A549 (cell line): ENCODE results near the gene SGSM2. TPM values are rescaled to one million over a fixed set of nuclear protein-coding genes. Genes with fewer than 3 reads are reported as not detected.
A peak's percentile ranks its signal among the peaks of the same experiment; 100 is the strongest.

ENCODE experiments used
- ATAC-seq, 2 experiments: fragments of 200-7000 bp in 1 of 2; fragments of >200 bp in 1 of 2; cut with Nextera tagmentation in 1 of 2; cut with Tn5 transposase in 1 of 2; 3 replicates each; pipeline versions ENCODE4 v1.8.0 to v1.9.1; 2018 to 2020; ENCODE audit warnings: mild to moderate bottlenecking in 1 of 2, moderate library complexity in 1 of 2
- CTCF ChIA-PET: fragments of 300-600 bp; sonication (Branson Sonifier 250); formaldehyde crosslinking; extraction: SDS; loops from one replicate; lab custom pipeline; 2021; ENCODE audit warnings: antibody characterized with exemption, inconsistent platforms; lab: Yijun Ruan, JAX
- POLR2A ChIA-PET: fragments of 350-600 bp; formaldehyde crosslinking; extraction: SDS; loops from one replicate; lab custom pipeline; 2021; ENCODE audit warnings: antibody characterized with exemption, inconsistent platforms; lab: Yijun Ruan, JAX
- DNase-seq, 2 experiments: peaks; one replicate each; pipeline versions ENCODE4 v3.0.0 to v3.0.0-alpha.2; 2011 to 2016; ENCODE audit warnings: low read depth in 1 of 2, low spot score in 1 of 2
- FAIRE-seq: peaks from 2 replicates; lab custom pipeline; 2011; peaks lifted over from hg19 to GRCh38; lab: Jason Lieb, UNC
- H3K27ac ChIP-seq, 2 experiments: fragments of >200 bp; sonication (Bioruptor Twin); formaldehyde crosslinking; 3 replicates each; pipeline ENCODE4 v1.5.1; 2016 to 2017
- H3K4me1 ChIP-seq: fragments of >200 bp; sonication (Bioruptor Twin); formaldehyde crosslinking; 3 replicates; pipeline ENCODE4 v1.6.1; 2016
- H3K4me2 ChIP-seq: fragments of >200 bp; sonication (Bioruptor Twin); formaldehyde crosslinking; 3 replicates; pipeline ENCODE4 v1.6.1; 2016
- H3K4me3 ChIP-seq: fragments of >200 bp; sonication (Bioruptor Twin); formaldehyde crosslinking; 3 replicates; pipeline ENCODE4 v1.5.1; 2016
- H3K9me3 ChIP-seq: fragments of >200 bp; sonication (Bioruptor Twin); formaldehyde crosslinking; 3 replicates; pipeline ENCODE4 v1.6.1; 2016
- CBX8 ChIP-seq: fragments of 200-600 bp; sonication (generic); IDR thresholded peaks from 2 replicates; pipeline ENCODE4 v1.6.1; 2016
- CEBPB ChIP-seq, 2 experiments: fragments of >200 bp in 1 of 2; sonication (Bioruptor Twin) in 1 of 2; formaldehyde crosslinking in 1 of 2; IDR thresholded peaks; 2 replicates each; pipeline ENCODE4 v1.6.1; 2012 to 2016
- CHD2 ChIP-seq: fragments of 150-350 bp; IDR thresholded peaks from 2 replicates; pipeline ENCODE4 v1.6.1; 2014; ENCODE audit warnings: low read length; ENCODE audit not compliant: partially characterized antibody
- EP300 ChIP-seq, 2 experiments: fragments of >200 bp; sonication (Bioruptor Twin); formaldehyde crosslinking; IDR thresholded peaks; 2 replicates in 1 of 2; 3 replicates in 1 of 2; pipeline ENCODE4 v1.6.1; 2016 to 2017
- ESRRA ChIP-seq: fragments of 150-350 bp; IDR thresholded peaks from 2 replicates; pipeline ENCODE4 v1.6.1; 2014; ENCODE audit warnings: mild to moderate bottlenecking, low read length, borderline replicate concordance
- FOSB ChIP-seq: fragments of 250-450 bp; sonication (Bioruptor Pico); IDR thresholded peaks from 2 replicates; pipeline ENCODE4 v1.5.0; 2020; ENCODE audit warnings: mild to moderate bottlenecking, moderate library complexity
- GATA3 ChIP-seq: IDR thresholded peaks from 2 replicates; pipeline ENCODE4 v1.6.1; 2012; ENCODE audit warnings: borderline replicate concordance
- HOXA7 ChIP-seq: fragments of 250-450 bp; sonication (Bioruptor Pico); IDR thresholded peaks from 2 replicates; pipeline ENCODE4 v1.5.0; 2020; ENCODE audit warnings: mild to moderate bottlenecking, moderate library complexity
- HOXB5 ChIP-seq: fragments of 250-450 bp; sonication (Bioruptor Pico); IDR thresholded peaks from 2 replicates; pipeline ENCODE4 v1.5.0; 2020; ENCODE audit warnings: mild to moderate bottlenecking, moderate library complexity
- JUN ChIP-seq, 2 experiments: fragments of >200 bp; sonication (Bioruptor Twin); formaldehyde crosslinking; IDR thresholded peaks; 2 replicates in 1 of 2; 3 replicates in 1 of 2; pipeline ENCODE4 v1.6.1; 2016 to 2017
- JUNB ChIP-seq: fragments of >200 bp; sonication (Bioruptor Twin); formaldehyde crosslinking; IDR thresholded peaks from 2 replicates; pipeline ENCODE4 v1.6.1; 2016
- MAZ ChIP-seq: fragments of 150-350 bp; IDR thresholded peaks from 2 replicates; pipeline ENCODE4 v1.6.1; 2014; ENCODE audit warnings: antibody characterized with exemption, low read depth, low read length, borderline replicate concordance
- PHF8 ChIP-seq: fragments of 200-600 bp; sonication (generic); IDR thresholded peaks from 2 replicates; pipeline ENCODE4 v1.6.1; 2016; ENCODE audit warnings: low read depth, mild to moderate bottlenecking, antibody characterized with exemption, moderate library complexity, borderline replicate concordance
- POLR2A ChIP-seq: IDR thresholded peaks from 2 replicates; pipeline ENCODE4 v1.6.1; 2012; ENCODE audit warnings: mild to moderate bottlenecking, low read length
- POLR2AphosphoS2 ChIP-seq: conservative IDR thresholded peaks from 2 replicates; pipeline ENCODE4 v1.6.1; 2012; ENCODE audit warnings: low read length, improper control_type of control experiment, inconsistent platforms
- RARB ChIP-seq: fragments of 250-450 bp; sonication (Bioruptor Pico); IDR thresholded peaks from 2 replicates; pipeline ENCODE4 v1.8.0; 2021; ENCODE audit warnings: mild to moderate bottlenecking, moderate library complexity
- RFX5 ChIP-seq: fragments of 450-650 bp; IDR thresholded peaks from 2 replicates; pipeline ENCODE4 v1.7.1; 2014; ENCODE audit warnings: antibody characterized with exemption, mild to moderate bottlenecking, moderate library complexity
- RNF2 ChIP-seq: fragments of 200-600 bp; sonication (generic); IDR thresholded peaks from 2 replicates; pipeline ENCODE4 v1.6.1; 2016; ENCODE audit warnings: low read depth, mild to moderate bottlenecking, antibody characterized with exemption, moderate library complexity, borderline replicate concordance
- SREBF2 ChIP-seq: fragments of 450-650 bp; IDR thresholded peaks from 2 replicates; pipeline ENCODE4 v1.6.1; 2014; ENCODE audit warnings: mild to moderate bottlenecking, moderate library complexity
- TFCP2L1 ChIP-seq: fragments of 250-450 bp; sonication (Bioruptor Pico); IDR thresholded peaks from 2 replicates; pipeline ENCODE4 v1.5.0; 2021; ENCODE audit warnings: mild to moderate bottlenecking
- TP53 ChIP-seq: fragments of 250-450 bp; sonication (Bioruptor Pico); IDR thresholded peaks from 2 replicates; pipeline ENCODE4 v1.5.0; 2021; ENCODE audit warnings: mild to moderate bottlenecking, moderate library complexity
- ZC3H11A ChIP-seq: fragments of 450-650 bp; IDR thresholded peaks from 2 replicates; pipeline ENCODE4 v1.6.1; 2014; ENCODE audit warnings: antibody characterized with exemption, mild to moderate bottlenecking
- ZFP36 ChIP-seq: fragments of 450-650 bp; IDR thresholded peaks from 2 replicates; pipeline ENCODE4 v1.6.1; 2014; ENCODE audit warnings: borderline replicate concordance; ENCODE audit not compliant: partially characterized antibody
- ZNF302 ChIP-seq: fragments of 250-450 bp; sonication (Bioruptor Pico); IDR thresholded peaks from 2 replicates; pipeline ENCODE4 v1.9.0; 2021; ENCODE audit warnings: inconsistent platforms, mild to moderate bottlenecking, moderate library complexity
- WGBS: methylation state at CpG from one replicate; pipeline ENCODE4 v1.1.6; 2017; ENCODE audit errors: missing lambda C conversion rate; 5-methylcytosine and 5-hydroxymethylcytosine counted together
- polyA plus RNA-seq, 4 experiments: library from polyadenylated mRNA; depleted of rRNA in 3 of 4; stranded (reverse); fragments of >200 nt; fragmentation: RNase III in 1 of 4; extraction: RNeasy Plus Mini Kit Qiagen cat#74134 plus additional on column Dnase treatment in 1 of 4; gene quantifications; 2 replicates in 3 of 4; 3 replicates in 1 of 4; pipeline ENCODE4 v1.2.3, GENCODE V29; 2011 to 2017
- TF ChIP-seq, protein P1 (sequence below): fragments of 250-450 bp; sonication (Bioruptor Pico); IDR thresholded peaks from 2 replicates; pipeline ENCODE4 v1.5.0; 2021; ENCODE audit warnings: mild to moderate bottlenecking, moderate library complexity, borderline replicate concordance

Gene SGSM2
- polyA plus RNA-seq, 2 of the 4 experiments (the other 2 are of a cell fraction): 24.9 to 53.3 TPM

- TF ChIP-seq ZFP36: no peak
- no peak for TF ChIP-seq ZC3H11A
- no peak for TF ChIP-seq RNF2
- TF ChIP-seq, protein P1, sequence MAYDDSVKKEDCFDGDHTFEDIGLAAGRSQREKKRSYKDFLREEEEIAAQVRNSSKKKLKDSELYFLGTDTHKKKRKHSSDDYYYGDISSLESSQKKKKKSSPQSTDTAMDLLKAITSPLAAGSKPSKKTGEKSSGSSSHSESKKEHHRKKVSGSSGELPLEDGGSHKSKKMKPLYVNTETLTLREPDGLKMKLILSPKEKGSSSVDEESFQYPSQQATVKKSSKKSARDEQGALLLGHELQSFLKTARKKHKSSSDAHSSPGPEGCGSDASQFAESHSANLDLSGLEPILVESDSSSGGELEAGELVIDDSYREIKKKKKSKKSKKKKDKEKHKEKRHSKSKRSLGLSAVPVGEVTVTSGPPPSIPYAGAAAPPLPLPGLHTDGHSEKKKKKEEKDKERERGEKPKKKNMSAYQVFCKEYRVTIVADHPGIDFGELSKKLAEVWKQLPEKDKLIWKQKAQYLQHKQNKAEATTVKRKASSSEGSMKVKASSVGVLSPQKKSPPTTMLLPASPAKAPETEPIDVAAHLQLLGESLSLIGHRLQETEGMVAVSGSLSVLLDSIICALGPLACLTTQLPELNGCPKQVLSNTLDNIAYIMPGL (CRISPR knock-in tag): peak; percentile 72; the same call in 1 of the 2 replicates
- TF ChIP-seq RARB (CRISPR knock-in tag): peak; percentile 75; the same call in 1 of the 2 replicates
- TF ChIP-seq TP53 (CRISPR knock-in tag): peak; percentile 96
- no peak for TF ChIP-seq ZNF302 (CRISPR knock-in tag)
- TF ChIP-seq ESRRA: no peak
- TF ChIP-seq MAZ: peak; percentile 90
- TF ChIP-seq SREBF2: no peak
- TF ChIP-seq CBX8: no peak
- no peak for TF ChIP-seq CHD2
Measured at GRCh38 chr17:2393174-2393953, 56.1 kb downstream of the SGSM2 start (continued).

- CTCF ChIA-PET: interaction anchor here (0.6 to 24.9 kb wide), 7 partner anchors 11 to 57 kb away, joined by 3 to 1099 read pairs (median 6); partner anchors contain the start of gene MNT
- H3K4me1 ChIP-seq: peaks cover 56% of the 10 kb centered on the region
- no peak for DNase-seq
- WGBS: 51% methylated on average over 14 of the region's 53 CpGs
- no peaks in the 10 kb centered on the region for H3K9me3 ChIP-seq
- no peak for FAIRE-seq
- TF ChIP-seq HOXA7 (CRISPR knock-in tag) (0 out of 2 replicates have a peak, but pooled peaks have one; percentile 63), RFX5 (no peak), HOXB5 (CRISPR knock-in tag) (no peak), FOSB (peak; percentile 75), POLR2A (peak; percentile 1; the same call in 1 of the 2 replicates), PHF8 (no peak), POLR2AphosphoS2 (peak; percentile 88), JUNB (no peak), CEBPB (IDR thresholded peaks at IDR 0.05) (no peak), SREBF2 (no peak), JUN (IDR thresholded peaks at IDR 0.05) (peak in 1 of 2 experiments; percentile 33; a peak in 1 of 5 replicates), RARB (CRISPR knock-in tag) (peak; percentile 29; the same call in 1 of the 2 replicates), GATA3 (no peak), TFCP2L1 (CRISPR knock-in tag) (peak; percentile 91; the same call in 1 of the 2 replicates), EP300 (IDR thresholded peaks at IDR 0.05) (0 out of 5 replicates have a peak, but pooled peaks of 1 of the 2 experiments have one; percentile 4)
- peak overlapping the region; percentile 66 for H3K4me3 ChIP-seq
- POLR2A ChIA-PET: interaction anchor here (0.8 to 3.5 kb wide), 8 partner anchors 8 to 91 kb away, joined by 4 to 51 read pairs (median 16); partner anchors contain the start of genes MNT, SMG6, SRR and TSR1
- peak overlapping the region; percentile 99 for H3K4me2 ChIP-seq
- H3K27ac ChIP-seq: peak overlapping the region; percentile 97 to 99
- ATAC-seq: no peak; a peak in 2 of 6 replicates
Measured at GRCh38 chr17:2393954-2394749, 56.9 kb downstream of the SGSM2 start.
